Head of caudate nucleus (tissue), 42 donors: Measurements from ENCODE around the gene NDE1.

Source experiments
- DNase-seq, 42 donors: peaks; one replicate each; pipeline versions ENCODE4 v3.0.0 to v3.0.0-alpha.2; 2020 to 2021; ENCODE audit warnings: mixed read lengths in 7 of 42
- intact Hi-C: fragments of 100-400 bp; cut with DNase I; formaldehyde crosslinking; loops from one replicate; pipeline ENCODE4 v1.15.0; 2022

The NDE1 gene

DNA sequence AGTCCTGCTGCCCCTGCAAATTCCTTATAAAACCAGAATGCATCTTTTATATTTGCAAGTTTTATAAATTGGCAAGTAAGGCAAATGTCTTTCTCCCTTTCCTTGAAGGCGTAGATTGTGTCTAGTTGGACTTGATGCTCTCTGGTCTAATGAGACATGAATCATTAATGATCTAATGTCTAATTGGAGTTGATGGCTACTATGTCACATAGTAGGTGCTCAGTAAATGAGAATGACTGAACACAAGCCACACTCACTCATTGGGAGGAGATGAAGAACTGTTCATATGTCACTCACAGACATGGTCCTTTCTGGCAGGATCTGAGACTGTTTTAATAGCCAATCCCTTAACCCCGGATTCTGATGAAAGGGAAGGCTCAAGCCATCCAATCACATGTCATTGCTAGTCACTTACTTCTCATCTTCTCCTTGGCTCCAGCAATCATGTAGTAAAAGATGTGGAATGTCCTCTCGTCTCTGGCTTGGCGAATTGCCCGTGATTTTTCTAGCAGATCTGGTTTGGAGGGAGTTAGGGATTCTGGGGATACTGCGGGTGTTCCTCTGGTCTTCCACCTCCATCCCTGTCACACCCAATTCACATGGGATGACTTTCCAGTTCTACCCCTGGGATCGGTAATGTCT is 125.7 kb downstream of the NDE1 start:
- DNase-seq = no peak
- intact Hi-C loops = no loop called here
